ENCODE measurements around the gene ACVR1C.

Gene ACVR1C

DNA sequence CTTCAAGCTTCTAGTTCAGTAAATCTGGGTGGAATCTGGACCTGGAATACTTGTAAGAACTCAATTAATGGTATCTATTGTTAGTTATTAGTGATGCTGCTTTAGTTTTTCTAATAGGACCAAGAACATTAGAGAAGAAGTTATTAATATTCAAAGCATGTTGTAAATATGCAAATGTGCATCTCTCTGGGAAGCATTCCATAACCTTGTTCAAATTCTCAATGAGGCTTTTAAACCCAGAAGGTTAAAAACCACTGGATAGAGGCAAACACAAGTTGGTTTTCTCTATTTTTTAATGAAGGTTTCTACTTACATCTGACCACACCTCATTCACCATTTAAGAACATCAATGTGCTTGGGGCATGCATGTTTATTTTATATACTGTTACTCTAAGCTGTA lies 16.1 kb upstream of the ACVR1C start:
- no peak overlapping the region for H3K27ac ChIP-seq
- TF ChIP-seq, protein P1, sequence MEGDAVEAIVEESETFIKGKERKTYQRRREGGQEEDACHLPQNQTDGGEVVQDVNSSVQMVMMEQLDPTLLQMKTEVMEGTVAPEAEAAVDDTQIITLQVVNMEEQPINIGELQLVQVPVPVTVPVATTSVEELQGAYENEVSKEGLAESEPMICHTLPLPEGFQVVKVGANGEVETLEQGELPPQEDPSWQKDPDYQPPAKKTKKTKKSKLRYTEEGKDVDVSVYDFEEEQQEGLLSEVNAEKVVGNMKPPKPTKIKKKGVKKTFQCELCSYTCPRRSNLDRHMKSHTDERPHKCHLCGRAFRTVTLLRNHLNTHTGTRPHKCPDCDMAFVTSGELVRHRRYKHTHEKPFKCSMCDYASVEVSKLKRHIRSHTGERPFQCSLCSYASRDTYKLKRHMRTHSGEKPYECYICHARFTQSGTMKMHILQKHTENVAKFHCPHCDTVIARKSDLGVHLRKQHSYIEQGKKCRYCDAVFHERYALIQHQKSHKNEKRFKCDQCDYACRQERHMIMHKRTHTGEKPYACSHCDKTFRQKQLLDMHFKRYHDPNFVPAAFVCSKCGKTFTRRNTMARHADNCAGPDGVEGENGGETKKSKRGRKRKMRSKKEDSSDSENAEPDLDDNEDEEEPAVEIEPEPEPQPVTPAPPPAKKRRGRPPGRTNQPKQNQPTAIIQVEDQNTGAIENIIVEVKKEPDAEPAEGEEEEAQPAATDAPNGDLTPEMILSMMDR (conservative IDR thresholded peaks at IDR 0.05) = no peak

DNA sequence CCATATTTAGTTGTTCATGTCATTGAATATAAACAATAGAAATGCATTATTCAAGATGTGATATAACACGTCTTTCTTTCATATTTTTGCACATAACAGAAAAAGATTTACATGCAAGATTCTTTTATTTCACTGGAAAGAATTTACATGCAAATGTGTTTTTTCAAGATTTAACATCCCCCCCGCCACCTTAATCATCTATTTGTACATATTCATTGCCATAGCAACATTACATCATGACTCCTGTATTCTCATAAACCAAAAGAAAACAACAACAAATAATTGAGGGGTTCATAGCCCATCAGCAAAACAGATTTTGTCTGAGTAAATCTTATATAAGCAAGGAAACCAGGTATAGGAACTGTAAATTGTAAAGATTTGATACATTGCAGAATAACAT lies 3.2 kb upstream of the ACVR1C start:
- H3K27ac ChIP-seq = no peak overlapping the region
- TF ChIP-seq, protein P1 (conservative IDR thresholded peaks at IDR 0.05) = no peak

GRCh38 chr2:157627594-157628476 lies 829 bp downstream of the ACVR1C start:
- H3K27ac ChIP-seq = peak overlapping the region; percentile 52; the same call in 1 of the 2 replicates
- TF ChIP-seq, protein P1 (conservative IDR thresholded peaks at IDR 0.05) = no peak

DNA sequence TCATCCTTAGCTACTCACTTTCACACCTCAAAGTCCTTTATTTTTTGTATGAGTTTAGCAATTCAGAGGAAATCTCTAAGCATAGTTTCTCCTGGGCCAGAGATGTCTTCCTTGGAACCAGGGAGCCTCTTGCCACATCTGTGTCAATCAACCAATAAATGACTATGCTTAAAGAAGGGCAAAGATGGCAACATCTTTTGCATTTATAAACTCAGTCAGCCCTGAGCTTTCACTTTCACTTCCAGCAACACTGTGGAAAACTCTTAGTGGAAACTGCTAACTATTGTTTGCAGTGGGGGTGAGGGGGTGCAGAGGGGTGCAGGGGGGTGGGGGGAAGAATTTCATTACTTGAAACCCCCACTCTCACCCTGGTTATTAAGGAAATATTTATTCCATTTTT lies 3.4 kb downstream of the ACVR1C start:
- TF ChIP-seq, protein P1 (conservative IDR thresholded peaks at IDR 0.05) = no peak
- no peak overlapping the region for H3K27ac ChIP-seq

- no peak overlapping the region for H3K27ac ChIP-seq
- TF ChIP-seq, protein P1 (conservative IDR thresholded peaks at IDR 0.05) = no peak
Measured at GRCh38 chr2:157620956-157621355, 7.7 kb downstream of the ACVR1C start.

DNA sequence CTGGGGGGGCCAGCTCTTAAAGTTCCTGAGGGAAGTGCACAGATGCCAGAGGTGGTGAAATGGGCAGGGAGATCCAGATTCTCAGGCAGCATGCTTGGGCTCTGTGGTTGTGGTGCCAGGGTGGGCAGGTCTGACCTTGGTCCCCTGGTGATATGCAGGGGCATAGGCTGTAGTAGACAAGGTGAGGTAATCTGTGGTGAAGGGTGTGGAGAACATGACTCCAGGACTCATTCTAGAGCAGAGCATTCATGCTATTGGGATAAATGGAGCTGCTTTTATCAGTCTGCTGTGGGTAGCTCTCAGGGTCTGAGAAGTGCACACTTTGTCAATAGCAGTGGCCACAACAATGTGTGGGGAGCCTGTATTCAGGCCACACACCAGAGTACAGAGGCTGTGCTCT lies 16.9 kb downstream of the ACVR1C start:
- H3K27ac ChIP-seq = no peak overlapping the region

GRCh38 chr2:157611110-157611509 lies 17.6 kb downstream of the ACVR1C start:
- no peak overlapping the region for H3K27ac ChIP-seq
- TF ChIP-seq, protein P1 (conservative IDR thresholded peaks at IDR 0.05) = no peak

More for the DNA sequence above, 16.9 kb downstream of the ACVR1C start:
- TF ChIP-seq, protein P1 (conservative IDR thresholded peaks at IDR 0.05) = no peak
